NCI-H2196 (cell line): Measurements from ENCODE around the gene GGT5.
"Not testable (repeated sequence)": the region's sequence is repeated elsewhere in the genome, so short reads cannot be mapped to it uniquely, and the experiment has no call there.

Source experiments
- DNase-seq: peaks from one replicate; lab custom pipeline; 2025; ENCODE audit not compliant: unreplicated experiment; lab: John Stamatoyannopoulos, UW

The GGT5 gene, protein sequence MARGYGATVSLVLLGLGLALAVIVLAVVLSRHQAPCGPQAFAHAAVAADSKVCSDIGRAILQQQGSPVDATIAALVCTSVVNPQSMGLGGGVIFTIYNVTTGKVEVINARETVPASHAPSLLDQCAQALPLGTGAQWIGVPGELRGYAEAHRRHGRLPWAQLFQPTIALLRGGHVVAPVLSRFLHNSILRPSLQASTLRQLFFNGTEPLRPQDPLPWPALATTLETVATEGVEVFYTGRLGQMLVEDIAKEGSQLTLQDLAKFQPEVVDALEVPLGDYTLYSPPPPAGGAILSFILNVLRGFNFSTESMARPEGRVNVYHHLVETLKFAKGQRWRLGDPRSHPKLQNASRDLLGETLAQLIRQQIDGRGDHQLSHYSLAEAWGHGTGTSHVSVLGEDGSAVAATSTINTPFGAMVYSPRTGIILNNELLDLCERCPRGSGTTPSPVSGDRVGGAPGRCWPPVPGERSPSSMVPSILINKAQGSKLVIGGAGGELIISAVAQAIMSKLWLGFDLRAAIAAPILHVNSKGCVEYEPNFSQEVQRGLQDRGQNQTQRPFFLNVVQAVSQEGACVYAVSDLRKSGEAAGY

DNA sequence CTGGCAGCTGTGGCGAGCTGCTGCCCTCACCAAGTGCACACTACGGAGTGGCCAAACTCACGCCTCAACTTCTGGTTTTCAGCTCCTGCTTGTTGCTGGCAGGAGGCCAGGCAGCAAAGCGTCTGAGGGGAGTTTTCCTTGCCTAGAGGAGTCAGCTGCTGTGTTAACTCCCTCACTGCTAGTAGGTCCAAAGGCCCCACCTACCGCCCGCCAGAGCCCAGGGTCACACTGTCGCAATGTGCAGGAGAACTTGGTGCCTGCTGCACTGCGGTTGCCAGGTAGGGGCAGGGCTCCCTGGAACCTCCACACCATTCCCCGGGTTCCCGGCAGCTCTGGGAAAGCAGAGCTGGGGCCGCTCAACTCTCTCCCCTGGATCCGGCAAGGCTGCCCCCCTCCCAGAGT, at the start of gene GGT5:
Gene GGT5, minus strand, starts transcription at position 53 of the 402 bp plus-strand sequence. CDS start 357 bp downstream, outside the sequence.
- DNase-seq = not testable (repeated sequence)

DNA sequence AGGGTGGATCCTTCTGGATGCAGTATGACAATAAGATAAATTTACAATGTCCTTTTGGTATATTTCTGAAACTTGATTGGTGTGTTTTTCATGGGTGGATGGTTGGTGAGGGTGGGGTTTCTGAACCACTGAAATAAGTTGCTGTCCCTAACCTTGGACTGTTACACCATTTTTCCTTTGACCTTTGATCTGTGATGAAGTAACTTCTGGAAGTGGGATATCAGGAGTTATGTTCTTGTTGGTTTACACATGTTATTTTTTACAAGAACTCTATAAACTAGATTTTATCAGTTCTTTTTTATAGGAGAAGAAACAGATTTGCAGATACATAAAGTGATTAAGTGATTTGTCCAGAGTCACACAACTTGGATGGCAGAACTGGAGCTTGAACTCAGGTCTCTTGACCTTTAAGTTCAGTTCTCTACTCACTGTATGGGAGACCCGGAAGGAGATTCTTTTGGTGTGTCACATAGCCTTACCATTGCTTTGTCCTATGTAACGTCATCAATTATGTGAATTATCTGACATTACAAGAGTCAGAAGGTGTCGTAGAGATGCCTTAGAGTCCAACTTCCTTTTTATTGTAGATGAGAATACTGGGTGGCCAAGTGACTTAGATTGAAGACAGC, 47.4 kb upstream of the GGT5 start:
- DNase-seq = not testable (repeated sequence)

DNA sequence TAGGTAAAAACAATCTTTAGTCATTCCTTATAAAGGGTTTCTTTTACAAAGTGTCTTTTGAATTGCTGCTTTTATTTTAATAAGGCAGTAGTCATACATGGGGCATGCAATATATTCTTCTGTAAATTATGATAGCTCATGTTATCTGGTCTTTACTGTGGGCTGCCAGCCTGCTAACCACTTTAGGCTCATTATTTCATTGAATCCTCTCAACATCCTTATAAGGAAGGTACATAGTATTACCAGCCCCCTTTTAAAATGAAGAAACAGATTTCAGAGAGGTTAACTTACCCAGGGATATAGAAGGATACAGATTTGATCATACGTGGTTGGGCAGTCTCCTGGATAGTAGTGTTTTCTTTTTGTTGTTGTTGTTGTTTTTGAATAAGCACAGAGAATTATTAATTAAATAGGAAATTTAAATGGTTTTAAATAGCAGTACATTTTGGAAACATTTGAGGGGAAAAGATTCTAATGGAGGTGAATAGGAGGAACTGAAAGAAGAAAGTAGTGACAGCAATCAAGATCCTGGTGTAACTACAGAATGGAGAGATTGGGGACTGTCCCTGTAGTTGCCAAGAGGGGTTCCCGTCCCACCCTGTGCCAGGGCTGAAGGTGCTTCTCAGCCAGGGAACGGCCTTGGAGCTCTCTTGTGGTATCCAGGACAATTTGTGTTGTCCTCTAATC, 46.8 kb upstream of the GGT5 start:
- no peak for DNase-seq

DNA sequence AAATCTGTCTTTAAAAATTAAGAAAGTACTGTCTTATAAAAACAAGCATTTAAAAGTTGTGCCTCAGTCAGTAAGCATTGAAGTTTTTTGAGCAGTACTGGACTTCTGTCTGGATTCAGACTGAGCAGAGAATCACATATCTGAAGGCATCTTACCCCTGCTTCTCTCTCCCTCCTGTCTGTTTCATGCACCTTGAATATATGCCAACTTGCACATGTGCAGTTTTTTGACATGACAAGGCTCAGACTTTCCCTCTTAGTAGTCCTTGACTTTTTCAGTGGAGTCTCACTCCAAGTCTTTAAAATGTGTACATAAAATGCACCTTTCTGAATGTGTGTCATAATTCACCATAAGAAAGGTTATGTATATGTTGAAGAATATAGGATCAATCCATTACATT, 45.6 kb upstream of the GGT5 start:
- DNase-seq = no peak

DNA sequence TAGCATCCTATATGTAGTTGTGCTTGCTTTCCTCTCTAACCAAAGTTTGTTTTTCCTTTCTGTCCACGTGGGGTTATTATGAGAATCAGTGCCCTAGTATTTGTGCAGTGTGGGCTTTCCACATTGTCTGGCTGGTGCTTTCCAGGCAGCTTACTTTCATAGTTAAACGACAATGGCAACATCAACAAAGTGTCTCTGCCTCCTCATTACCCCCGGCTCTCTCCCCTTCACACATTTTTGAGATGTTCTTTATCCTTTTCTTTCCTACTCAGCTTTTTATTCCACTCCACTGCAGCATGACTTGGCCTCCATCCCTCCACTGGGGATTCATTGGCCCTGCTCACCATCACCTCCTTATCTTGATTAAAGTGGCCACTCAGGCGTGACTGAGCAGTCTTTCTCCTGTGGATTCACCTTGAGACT, 44.9 kb upstream of the GGT5 start:
- DNase-seq = no peak

DNA sequence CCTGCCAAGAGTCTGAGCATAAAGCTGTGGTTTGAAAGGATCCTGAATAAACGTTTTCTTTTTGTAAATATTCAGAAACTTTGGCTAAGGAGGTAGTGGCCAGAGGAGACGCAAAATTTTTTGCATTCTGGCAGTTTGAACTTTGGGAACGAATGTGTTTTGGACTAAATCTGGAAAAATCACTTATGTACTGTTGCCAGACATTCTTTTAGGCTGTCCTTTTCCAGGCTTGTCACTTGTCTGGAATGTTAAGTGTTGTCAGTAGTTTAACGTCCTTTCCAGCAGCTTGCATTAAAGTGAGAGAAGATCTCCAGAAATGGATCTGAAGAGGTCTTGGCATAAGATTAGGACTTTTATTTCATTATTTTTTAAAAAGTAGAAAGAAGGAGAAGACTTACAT, 44.2 kb upstream of the GGT5 start:
- no peak for DNase-seq

DNA sequence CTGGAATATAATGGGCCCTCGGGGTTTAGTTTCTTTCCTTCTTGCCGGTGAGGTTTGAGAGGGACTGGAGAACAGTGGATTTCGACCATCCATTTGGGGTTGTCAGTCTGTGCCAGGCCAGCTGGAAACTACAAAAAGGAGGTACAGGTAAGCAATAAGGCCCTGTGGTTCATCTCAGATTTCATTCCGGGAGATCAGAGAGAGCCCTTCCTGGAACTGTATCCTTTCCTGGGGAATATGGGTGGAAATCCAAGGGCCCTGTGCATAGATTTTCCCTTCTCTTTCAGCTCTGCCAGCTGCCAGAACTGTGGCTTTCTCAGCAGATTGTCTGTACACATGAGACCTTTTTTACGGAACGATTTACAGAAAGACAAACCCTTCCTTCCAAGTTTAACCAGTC, 42.9 kb upstream of the GGT5 start:
- not testable (repeated sequence) for DNase-seq

DNA sequence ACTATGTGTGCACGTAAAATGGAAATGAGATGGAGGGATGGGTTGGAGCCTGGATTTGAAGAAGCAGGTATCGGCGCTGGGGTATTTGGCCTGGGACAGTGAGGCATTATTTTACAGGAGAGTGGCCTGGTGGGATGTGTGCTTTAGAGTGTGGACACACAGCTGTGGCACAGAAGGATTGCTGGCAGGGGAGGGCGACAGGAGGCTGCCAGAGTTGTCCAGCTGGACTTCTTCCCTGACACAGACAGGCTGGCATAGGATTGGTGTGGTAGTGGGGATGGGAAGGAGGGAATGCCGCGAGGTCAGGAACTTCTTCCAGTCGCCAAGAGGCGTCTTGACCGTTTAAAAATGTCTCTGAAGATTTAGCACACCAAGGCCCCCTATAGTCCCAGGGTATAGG, 42.3 kb upstream of the GGT5 start:
- DNase-seq = not testable (repeated sequence)

DNA sequence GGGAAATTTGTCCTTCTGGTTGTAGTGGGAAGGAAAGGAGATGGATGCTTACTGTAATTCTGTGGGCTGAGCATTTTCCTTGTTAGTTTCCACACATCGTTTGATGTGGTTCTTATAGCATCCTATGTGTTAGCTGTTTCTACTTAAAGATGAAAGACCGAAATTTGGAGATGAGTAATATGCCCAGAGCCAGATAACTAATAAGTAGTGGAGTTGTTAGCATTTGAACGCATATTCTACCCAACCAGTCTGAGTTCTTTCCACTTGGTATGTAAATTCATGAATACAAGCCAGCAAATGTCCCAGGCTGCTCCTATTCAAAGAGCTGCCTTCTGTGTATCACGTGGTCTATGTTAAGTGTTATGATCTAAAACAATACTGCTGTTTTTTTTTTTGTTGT, 40.4 kb upstream of the GGT5 start:
- DNase-seq = no peak

DNA sequence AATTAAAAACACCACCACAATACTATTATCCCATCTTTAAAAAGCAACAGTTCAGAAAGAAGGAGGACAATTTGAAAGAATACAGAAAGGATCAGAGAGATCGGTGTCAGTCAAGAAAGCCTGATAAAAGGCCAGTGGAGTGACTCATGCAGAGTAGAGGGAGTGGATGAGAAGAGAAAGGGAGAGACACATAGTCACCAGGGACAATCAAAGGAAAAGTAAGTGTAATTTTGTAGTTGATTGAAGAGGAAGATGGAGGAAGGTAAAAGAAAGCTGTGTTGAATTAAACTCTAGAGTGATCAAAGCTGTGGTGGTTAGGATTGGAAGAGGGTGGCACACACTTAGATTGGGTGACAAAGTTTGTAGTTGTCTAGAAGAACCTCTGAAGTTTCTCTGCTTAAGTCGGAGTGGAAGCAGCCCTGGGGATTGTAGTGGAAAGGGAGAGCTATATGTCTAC, 39.9 kb upstream of the GGT5 start:
- DNase-seq = no peak

DNA sequence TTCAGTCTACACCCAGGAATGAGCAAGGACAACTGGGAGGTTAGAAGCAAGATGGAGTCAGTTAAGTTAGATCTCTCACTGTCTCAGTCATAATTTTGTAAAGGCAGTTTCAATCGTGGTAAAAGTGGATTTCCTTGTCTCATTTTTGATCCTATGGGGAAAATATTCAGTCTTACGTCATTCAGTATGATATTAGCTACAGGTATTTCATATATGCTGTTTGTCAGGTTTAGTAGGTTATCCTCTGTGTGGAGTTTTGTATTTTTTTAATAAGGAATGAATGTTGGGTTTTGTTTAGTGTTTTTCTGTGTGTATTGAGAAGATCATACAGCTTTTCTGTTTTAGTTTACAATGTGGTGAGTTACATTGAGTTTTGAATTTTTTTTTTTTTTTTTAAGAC, 37.5 kb upstream of the GGT5 start:
- DNase-seq = no peak

DNA sequence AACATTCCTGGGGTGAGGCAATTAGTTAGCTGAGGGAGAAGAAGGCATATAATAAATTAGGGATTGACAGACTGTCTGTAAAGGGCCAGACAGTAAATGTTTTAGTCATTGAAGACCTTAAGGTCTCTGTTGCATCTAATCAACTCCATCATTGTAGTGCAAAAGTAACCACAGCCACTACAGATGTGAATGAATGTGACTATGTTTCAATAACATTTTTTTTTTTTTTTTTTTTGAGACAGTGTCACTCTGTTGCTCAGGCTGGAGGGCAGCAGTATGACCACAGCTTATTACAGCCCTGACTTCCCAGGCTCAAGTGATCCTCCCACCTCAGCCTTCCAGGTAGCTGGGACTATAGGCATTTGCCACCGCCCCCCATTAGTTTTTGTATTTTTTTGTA, 35.5 kb upstream of the GGT5 start:
- DNase-seq = not testable (repeated sequence)

DNA sequence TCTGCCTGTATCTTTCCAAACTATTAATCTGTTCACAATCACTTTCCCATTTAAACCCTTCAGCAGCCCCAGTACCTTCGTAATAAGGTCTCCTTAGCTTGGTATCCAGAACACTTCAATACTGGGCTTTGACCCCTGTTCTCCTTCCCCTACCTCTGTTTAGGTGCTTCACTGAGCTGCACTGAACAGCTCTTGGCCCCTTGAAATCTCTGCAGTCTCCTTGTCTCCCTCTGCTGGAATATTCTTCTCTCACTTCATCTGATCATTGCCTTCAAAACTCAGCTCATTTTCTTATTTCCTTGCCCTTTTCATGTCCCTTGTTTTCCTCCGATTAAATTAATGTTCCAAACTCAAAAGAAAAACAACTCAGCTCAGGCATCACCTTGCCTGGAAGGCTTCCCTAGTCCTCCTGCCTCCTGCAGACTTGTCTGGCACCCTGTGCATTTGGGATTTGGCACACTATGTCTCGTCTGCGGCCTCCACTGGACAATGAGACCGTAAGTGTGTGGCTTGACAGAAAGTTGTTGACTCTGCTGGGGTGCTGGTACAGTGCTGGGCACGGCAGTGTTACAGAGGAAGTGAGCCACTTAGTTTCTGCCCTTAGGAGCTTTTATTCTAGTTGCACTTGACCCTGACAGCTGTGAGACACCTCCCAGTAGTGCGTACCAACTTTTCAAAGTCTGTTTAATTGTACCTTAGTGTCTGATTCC, 30.0 kb upstream of the GGT5 start:
- not testable (repeated sequence) for DNase-seq

DNA sequence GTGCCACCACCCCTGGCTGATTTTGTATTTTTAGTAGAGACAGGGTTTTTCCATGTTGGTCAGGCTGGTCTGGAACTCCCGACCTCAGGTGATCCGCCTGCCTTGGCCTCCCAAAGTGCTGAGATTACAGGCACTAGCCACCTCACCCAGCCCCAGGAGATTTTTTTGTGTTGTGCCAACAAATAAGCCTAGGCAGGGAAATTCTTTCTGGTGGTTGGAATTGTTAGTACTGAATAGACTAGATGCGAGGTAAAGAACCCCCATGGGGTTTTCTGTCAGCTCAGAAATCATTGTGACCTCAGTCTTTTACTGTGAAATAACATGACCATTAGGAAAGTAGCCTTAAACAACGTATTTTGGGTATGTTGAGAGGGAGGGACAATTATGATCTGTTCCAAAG, 29.0 kb upstream of the GGT5 start:
- not testable (repeated sequence) for DNase-seq

DNA sequence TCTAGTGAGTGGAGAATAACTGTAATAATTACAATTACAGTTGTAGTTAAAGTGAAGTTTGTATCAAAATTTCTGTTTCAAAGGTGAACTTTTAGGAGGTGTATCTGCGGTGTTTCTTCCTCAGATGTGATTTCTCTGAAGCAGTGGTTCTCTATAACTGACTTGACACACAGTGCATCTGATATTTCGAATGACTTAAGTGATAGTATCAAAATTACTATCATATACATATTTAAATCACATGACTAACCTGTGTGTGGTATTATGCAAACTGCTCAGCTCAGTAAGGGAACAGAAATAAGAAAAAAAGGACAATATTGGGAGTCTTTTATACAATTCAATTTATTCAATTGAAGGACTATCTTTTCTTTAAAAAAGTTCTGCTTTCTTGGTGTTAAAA, 28.1 kb upstream of the GGT5 start:
- not testable (repeated sequence) for DNase-seq

DNA sequence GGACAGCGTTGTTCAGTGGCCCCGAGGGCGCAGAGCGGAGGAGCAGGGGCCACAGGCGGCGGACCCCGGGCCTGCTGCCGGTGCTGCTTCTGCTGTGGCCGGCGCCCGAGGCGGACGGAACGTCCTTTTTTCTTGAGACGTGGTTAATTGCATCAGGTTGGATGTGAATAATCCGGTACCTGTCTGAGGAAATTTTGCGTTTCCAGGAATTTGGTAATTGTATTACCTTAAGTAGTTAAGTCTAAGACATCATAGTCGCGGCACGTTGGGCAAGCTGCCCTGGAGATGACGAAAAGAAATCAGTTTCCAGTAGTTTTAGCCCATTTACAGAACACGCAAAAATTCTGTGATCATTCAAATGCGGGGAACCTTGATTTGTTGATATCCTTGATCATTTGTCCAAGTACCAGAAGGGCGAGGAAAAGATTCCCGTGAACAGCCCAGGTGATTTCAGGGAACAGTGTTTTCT, 26.5 kb upstream of the GGT5 start:
- DNase-seq = no peak

DNA sequence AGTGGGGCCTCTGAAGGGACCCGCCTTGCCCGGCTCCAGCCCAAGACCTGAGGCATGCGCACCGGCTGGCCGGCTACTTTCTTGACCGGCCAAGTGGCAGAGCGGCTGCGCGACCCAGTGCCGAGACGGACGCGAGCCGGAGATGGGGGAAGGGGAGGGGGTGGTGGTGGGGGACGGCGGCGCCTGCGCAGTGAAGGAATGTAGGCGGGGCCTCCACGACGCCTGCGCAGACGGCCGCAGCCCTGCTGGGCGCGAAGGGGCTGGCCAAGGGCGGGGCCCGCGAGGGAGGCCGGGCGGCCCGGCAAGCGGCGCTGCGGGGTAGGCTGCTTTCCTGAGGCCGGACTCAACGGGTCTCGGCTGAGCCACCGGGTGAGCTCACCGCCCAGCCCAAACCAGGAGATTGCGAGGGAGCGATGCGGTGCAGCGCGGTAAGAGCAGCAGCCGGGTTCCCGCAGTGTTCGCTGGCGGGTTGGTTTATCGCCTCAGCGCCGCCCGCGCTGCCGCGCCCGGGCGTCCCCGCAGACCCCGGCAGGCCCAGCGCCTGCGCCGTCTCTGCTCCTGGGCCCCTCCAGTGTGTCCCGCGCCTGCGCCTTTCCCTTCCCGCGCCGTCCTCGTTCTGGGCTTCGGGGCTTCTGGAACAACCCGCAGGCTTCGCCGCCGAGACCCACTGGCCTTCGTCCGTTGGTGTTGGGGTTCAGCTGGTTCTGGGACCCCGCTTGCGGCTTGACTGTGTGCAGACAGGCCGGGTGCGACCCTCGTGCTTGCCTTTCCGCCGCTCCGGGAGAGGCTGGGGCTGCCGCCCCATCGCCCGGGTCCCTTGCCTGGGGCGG, 25.9 kb upstream of the GGT5 start, which contains the start of gene SPECC1L:
Gene SPECC1L, plus strand, starts transcription at position 276 of the 830 bp plus-strand sequence. CDS start 31,401 bp downstream, outside the sequence.
- peak; percentile 79 for DNase-seq

DNA sequence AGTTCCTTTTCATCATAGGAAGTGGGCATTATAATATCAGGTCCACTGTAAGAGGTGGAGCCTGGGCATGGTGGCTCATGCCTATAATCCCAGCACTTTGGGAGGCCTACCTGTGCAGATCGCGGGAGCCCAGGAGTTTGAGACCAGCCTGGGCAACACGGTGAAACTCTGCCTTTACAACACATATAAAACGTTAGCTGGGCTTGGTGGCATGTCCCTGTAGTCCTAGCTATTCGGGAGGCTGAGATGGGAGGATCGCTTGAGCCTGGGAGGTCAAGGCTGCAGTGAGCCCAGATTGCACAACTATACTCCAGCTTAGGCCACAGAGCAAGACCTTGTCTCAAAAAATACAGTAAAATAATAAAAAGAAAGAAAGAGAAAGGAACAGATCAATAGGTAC, 21.6 kb upstream of the GGT5 start:
- not testable (repeated sequence) for DNase-seq

DNA sequence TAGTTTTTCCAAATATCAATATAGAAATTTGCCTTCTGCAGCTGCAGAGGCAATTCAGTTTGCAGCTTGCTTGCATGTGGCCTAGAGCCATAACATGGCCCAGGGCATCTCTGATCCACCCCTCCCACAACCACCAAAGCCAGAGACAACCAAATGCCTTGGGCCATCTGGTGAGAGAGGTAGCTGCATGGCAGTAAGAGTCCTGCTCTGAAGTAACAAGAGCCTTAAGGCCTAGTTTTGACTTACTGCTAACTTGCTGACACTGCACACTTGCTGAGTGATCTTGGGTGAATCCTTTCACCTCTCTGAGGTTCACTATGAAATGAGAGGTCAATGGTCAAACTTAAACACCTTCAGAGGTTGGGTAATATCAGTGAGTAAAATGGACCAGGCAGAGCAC, 20.9 kb upstream of the GGT5 start:
- DNase-seq = no peak
